GM10847 (cell line): ENCODE data around the gene KCNQ5.

ENCODE experiments used
- POLR2A ChIP-seq: IDR thresholded peaks from 2 replicates; pipeline ENCODE4 v1.6.1; 2011; ENCODE audit not compliant: insufficient read length; ENCODE audit errors: extremely low read depth

Gene KCNQ5

DNA sequence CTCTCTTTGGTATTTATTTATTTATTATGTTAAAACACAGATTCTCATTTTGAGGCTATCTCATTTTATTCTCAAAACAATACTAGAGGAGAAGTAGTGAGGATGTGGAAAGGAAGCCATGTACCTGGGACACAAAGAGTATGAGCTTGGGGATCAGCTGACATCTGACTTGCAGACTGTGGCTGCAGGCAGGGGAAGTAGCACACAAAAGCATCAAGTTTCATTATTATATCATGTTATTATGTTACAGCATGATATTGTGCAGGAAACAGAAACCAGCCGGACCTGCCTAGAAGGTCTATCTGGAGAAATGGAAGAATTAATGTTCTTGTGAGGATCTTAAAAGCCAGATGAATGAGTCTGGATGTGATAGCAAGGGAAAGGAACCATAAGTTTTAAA, 355.2 kb downstream of the KCNQ5 start:
- TF ChIP-seq POLR2A: no peak

DNA sequence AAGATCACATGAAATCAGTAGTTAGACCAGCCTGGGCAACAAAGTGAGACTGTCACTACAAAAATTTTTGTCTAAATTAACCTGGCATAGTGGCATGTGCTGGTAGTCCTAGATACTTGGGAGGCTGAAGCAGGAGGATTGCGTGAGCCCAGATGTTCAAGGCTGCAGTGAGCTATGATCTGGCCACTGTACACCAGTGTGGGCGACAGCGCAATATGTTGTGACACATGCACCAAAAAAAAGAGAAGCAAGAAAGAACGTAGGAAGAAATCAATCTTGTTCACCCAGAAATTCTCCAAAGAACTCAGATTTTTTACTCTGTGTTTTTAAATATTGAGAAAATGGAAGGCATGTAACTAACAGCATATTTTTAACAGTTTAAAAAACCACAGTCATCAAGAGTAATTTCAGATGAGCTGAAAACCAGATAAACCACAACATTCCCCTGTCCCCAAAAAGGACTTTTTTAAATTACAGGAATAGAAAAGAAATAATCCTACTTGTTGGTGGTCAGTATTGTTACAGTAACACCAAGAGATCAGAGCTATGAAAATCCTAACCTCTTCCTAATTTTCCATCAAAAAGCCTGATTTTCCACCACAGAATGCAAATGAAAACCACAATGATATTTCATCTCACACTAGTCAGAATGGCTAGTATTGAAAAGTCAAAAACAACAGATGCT, 363.3 kb downstream of the KCNQ5 start:
- TF ChIP-seq POLR2A: no peak

DNA sequence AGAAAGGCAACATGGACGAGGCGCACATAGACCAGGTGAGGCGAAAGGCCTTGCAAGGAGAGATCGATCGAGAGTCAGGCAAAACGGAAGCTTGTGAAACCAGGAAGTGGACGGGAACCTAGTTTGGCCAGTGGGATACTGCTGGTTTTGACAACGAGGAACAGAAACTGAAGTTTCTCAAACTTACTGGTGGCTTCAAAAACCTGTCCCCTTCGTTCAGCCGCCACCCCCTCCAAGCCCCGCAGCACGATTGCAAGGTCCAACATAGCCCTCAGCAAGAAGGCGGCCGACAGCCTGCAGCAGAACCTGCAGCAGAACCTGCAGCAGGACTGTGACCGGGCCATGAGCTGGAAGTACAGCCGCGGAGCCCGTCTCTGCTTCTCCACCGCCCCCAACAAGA, 365.4 kb downstream of the KCNQ5 start:
- TF ChIP-seq POLR2A: no peak

DNA sequence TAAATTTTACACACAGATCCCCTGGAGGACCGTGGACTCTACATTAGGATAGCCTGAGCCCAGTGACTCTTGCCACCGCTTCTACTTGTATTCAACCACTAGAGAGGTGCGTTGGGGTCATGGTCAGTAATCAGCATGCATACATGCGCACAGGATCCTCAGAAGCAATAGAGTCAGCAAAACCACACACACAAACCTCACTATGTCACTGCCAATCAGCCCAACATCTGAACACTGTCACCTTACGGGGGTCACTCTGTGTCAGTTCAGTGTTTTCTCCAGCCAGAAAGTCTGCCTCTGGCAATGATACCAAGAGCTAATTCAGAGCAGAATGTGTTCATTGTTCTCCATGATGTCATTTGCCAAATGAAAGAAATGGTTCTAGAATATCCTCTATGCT, 378.1 kb downstream of the KCNQ5 start:
- no peak for TF ChIP-seq POLR2A

DNA sequence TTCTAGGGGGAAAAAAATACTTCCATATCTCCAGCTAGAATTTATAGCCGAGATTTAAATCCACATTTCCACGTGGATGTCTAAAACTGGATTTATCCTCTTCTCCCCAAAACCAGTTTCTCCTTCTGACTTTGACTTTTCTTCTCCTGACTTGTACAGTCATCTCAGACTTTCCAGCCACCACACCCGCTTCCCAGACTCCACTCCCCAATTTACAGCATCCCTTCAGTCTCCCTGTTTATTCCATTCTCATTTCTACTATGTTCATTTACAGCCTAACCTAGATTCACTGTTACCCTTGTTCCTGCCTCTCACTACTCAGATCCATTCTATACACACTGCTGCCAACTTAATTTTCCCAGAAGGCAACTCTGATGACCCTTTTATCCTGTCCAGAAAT, 378.6 kb downstream of the KCNQ5 start:
- TF ChIP-seq POLR2A: no peak

DNA sequence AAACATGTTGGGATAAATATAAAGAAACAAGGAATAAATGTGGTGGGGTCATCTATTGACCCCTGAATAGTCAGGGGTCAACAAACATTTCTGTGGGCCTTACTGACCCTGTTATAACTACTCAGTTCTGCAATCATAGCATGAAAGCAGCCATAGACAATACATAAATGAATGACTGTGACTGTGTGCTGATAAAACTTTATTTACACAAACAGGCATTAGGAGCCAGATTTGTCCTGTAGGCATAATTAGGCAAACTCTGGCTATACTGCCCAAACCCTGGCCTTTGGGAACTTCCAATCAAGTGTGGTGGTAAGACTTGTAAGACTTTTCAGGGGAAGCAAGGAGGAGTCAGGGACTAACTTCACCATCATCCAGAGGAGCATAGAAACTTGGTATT, 380.7 kb downstream of the KCNQ5 start:
- TF ChIP-seq POLR2A: no peak

DNA sequence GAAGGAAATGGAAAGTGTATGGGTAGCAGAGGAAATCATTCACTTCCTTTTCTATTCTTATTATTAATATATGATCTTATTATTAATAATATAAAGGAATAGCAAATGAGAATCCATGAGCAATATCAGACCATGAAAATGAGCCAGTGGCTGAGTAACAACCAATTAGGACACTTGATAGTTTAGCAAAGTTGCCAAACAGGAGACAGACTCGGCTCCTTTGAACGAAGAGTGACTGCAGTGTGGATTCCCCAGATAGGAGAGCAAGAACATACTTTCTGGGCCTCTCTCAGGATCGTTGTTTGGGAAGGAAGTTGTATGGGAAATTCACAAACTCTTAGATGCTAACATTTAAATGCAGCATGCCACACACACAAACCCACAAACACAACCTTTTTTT, 381.4 kb downstream of the KCNQ5 start:
- TF ChIP-seq POLR2A: no peak

DNA sequence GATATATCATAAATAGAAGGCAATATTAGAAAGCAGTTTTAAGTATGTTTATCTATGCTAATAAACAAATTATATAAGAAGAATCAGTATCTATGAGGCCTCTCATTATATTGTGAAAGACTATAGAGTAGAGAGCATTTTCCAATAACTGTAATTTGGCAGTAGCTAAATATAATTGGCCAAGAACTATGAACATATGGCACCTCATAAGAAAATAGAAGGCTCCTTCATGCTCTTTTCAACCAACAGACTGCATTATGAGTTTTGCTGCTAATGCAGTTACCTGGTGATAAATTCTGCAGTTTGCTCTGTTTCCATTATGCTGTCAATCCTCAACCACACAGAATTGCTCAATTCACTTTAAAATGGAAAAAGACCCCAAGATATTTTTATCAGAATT, 382.4 kb downstream of the KCNQ5 start:
- TF ChIP-seq POLR2A: no peak

DNA sequence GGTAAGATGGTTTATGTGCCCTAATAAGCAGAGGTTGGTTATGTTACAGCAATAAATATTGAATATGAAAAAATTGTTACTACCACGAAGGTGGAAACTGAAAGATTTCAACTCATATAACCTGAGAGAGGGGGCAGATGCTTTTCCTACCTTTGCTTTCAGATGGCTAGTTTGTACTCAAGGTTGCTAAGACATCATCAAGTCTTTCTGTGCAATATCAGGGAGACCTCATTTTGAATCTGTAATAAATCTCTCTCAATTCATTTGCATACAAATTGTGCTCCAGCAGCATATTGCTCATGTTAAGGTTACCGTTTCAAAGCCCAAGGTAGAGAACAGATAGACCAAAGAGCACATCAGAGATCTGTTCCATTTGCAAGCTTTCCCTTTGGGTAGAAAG, 383.0 kb downstream of the KCNQ5 start:
- no peak for TF ChIP-seq POLR2A

DNA sequence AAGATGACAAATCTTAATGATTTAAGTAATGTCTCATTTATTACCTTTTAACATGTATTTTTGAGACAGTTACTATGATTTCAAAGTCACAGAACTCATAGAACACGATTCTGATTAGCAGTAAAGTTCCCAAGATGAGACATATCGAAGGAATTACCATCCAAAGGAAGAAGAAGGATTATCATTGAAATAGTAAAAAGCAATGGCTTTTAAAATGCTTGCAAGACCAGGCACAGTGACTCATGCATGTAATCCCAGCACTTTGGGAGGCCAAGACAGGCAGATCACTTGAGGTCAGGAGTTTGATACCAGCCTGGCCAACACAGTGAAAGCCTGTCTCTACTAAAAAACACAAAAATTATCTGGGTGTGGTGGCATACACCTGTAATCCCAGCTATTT, 384.3 kb downstream of the KCNQ5 start:
- no peak for TF ChIP-seq POLR2A

DNA sequence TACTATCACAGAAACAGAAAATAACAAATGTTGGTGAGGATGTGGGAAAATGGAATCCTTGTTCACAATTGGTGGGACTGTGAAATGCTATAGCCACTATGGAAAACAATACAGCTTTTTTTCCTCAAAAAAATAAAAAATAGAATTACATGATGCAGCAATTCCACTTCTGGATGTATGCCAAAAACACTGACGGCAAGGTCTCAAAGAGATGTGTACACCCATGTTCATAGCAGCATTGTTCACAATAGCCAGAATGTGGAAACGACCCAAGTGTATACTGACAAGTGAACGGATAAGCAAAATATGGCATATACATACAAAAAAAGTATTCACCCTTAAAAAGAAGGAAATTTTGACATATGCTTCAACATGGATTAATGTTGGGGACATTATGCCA, 390.1 kb downstream of the KCNQ5 start:
- no peak for TF ChIP-seq POLR2A

DNA sequence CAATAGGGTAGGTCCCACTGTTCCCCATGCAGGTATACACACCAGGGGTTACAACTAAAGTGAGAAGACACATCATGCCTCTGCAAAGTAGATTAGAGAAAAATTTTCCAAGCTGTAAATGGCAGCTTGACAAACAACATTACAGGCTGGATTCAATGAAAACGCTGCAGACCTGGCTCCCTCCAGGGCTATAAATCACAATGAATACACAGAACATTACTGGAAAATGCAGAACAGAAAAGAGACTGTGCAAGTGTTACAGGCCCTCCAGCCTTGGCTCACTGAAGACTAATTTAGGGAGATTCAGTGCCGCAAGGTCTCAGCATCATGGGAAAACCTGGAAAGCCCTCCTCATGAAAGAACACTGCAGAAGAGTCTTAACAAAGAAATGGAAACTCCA, 395.6 kb downstream of the KCNQ5 start:
- no peak for TF ChIP-seq POLR2A

DNA sequence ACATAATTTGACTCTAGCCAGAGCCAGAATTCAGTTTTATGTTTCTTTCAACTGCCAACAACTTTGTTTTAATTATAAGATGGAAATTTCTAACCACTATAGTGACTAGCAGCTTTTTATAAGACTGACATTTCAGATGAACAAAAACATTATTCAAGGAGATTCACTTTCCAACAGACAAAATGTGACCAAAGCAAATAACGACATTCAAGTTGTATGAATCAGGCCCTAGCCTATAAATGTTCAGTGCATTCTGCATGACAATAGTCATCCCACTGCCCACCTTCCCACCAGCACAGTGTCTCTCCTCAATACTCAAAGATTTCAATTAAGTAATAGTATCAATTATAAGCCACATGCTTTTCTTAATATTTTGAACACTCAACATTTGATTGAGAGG, 402.7 kb downstream of the KCNQ5 start:
- TF ChIP-seq POLR2A: no peak

DNA sequence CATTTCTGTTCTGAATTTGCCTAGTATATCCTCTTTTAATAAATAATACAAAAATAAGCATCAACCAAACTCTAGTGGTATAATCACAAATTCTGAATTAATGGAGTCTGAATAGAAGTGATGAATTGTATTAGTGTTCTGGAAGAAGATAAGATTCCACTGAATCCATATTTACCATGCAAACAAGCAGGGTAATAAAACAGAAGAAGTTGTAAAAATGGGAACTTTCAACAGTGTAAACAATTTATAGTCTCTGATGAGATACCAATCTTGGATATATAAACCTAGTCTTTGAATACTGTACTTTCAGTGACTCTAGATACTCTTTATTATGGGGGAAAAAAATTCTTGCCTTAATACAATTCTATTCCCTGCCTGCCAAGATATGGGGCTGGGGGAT, 405.8 kb downstream of the KCNQ5 start:
- TF ChIP-seq POLR2A: no peak

DNA sequence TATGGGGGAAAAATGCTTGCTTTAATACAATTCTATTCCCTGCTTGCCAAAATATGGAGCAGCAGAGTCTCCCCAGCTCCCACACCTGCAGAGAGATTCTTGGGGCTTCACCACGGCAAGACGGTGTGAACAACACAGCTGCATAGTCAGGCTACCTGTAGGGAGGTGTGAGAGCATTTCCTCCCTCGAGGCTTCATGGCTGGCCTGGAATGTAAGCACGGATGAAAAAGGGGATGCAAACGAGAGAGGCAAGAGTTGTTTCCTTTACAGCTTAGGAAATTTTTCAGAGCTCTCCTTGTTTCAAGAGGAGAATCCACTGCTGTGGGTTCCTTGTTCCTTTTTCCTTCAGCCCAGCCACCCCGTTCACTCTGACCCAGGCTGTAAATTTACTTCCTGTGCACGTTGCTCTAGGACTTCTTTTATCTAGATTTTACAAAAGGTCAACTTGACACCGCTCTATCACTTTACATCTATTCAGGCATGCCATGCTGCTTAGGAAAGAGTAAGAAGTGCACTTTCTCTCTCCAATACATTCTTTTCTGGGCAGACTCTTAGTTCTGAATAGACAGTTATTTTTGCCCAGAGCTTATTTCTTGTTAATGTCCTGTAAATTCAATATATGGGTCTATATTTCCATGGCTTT, 406.4 kb downstream of the KCNQ5 start:
- TF ChIP-seq POLR2A: no peak

DNA sequence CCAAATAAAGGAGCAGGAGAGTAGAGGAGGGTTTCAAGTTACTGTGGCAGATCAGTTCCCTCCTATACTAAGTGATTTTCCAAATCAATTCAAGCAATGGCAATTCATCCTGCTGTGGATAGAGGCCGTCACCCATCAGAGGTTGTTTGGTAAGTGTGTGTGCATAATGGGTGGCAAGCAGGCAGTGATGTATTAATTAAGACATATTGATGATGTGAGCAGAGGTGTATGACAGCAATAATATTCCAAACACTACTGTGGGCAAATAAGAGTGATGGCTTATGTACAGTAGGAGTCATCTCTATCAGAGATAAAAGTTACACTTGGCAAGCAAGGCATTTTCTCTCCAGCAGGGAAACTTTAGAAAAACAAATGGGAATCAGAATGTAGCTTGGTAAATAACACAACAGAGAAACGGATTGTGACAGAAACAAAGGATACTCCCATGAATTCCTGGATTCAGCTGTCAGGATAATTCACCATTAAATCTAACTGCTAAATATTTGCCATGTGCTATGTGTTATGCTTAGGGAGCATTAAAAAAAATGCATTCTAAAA, 407.1 kb downstream of the KCNQ5 start:
- TF ChIP-seq POLR2A: no peak

DNA sequence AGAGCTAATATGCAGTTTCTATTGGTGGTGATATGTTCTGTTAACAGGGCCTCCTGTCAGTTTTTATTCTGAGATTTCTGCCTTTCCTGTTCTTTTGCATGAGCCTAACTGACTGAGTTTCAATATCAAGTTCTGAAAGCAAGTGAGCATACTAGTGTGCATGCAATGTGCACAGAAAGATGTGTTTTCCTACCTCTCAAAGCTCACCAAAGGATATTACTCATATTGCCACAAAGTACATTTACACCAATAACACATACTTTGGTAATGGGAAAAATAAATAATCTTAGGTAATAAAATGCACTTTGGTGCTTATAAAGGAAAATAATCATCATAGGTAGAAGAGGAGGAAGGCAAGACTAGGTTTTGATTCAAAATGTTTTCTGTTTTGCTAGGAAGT, 408.4 kb downstream of the KCNQ5 start:
- no peak for TF ChIP-seq POLR2A
